Body of pancreas (tissue), 4 donors: ENCODE data around the gene DIRAS1.

Experiments used
- CTCF ChIP-seq, 7 experiments: fragments of 450-650 bp in 4 of 7; fragments of 200-600 bp in 3 of 7; sonication (generic) in 3 of 7; IDR thresholded peaks; one replicate each; pipeline ENCODE4 v1.5.1; 2016 to 2019; ENCODE audit warnings: antibody characterized with exemption in 7 of 7
- POLR2A ChIP-seq, 3 donors: fragments of 450-650 bp; IDR thresholded peaks; one replicate each; pipeline ENCODE4 v1.6.1; 2016; ENCODE audit warnings: antibody characterized with exemption in 3 of 3, mild to moderate bottlenecking in 2 of 3

- TF ChIP-seq CTCF (IDR thresholded peaks at IDR 0.05): no peak
- TF ChIP-seq POLR2A (IDR thresholded peaks at IDR 0.05): no peak
Measured at GRCh38 chr19:2747349-2747748, 26.2 kb upstream of the DIRAS1 start.
